AG10803 (cell line): ENCODE results near the gene MGAM2.

Experiments used
- DNase-seq: peaks from one replicate; pipeline ENCODE4 v3.0.0; 2010; ENCODE audit warnings: low read depth
- H3K4me3 ChIP-seq: 2 replicates; pipeline ENCODE4 v1.5.1; 2011; ENCODE audit warnings: mild to moderate bottlenecking, low read length, control low read depth
- TF ChIP-seq, protein P1 (sequence below): conservative IDR thresholded peaks from 2 replicates; pipeline ENCODE4 v1.5.1; 2011; ENCODE audit warnings: mild to moderate bottlenecking, low read length, control low read depth, inconsistent platforms

Gene MGAM2

DNA sequence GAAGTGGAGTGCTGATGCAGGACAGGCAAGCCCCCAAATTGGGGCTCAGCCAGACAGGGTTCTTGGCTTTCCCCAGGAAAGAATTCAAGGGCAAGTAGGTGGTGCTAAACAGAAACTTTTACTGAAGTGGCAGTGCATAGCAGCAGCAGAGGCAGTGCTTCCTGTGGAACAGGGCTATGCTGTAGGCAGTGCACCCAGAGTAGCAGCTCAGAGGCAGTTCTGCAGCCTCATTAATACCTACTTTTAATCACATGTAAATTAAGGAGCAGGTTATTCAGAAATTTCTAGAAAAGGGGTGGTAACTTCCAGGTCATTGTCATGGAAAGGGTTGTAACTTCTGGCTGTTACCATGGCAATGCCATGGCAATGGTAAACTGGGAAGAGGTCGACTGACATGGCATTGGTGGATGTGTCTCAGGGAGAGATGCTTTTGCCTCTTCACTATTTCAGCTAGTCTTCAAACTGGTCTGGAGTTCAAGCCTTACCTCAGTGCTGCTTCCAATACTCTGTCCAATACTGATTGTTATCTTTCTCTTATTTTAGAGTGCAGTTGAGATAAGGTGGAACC lies 117.1 kb downstream of the MGAM2 start:
- TF ChIP-seq, protein P1, sequence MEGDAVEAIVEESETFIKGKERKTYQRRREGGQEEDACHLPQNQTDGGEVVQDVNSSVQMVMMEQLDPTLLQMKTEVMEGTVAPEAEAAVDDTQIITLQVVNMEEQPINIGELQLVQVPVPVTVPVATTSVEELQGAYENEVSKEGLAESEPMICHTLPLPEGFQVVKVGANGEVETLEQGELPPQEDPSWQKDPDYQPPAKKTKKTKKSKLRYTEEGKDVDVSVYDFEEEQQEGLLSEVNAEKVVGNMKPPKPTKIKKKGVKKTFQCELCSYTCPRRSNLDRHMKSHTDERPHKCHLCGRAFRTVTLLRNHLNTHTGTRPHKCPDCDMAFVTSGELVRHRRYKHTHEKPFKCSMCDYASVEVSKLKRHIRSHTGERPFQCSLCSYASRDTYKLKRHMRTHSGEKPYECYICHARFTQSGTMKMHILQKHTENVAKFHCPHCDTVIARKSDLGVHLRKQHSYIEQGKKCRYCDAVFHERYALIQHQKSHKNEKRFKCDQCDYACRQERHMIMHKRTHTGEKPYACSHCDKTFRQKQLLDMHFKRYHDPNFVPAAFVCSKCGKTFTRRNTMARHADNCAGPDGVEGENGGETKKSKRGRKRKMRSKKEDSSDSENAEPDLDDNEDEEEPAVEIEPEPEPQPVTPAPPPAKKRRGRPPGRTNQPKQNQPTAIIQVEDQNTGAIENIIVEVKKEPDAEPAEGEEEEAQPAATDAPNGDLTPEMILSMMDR = no peak
- H3K4me3 ChIP-seq = no peak overlapping the region
- DNase-seq = no peak

DNA sequence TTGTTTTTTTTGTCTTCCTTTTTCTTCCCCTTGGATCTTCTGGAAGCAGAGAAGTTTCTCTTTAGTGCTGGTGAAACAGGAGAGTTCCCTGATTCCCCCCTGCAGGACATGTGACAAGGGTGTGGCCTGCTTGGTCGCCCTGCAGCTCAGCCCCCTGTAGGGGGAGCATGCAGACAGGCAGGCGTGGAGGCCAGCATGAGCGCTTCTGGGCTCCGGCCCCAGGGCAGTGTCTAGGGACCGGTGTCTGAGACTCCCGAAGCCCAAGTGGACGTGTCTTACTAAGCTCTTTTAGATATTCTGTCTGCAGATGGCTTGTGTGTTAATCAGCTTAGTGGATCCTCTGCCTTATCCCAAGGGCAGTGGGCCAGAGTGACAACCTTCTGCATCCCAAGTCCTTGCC lies 120.2 kb downstream of the MGAM2 start:
- no peak overlapping the region for H3K4me3 ChIP-seq
- TF ChIP-seq, protein P1 = no peak
- no peak for DNase-seq

DNA sequence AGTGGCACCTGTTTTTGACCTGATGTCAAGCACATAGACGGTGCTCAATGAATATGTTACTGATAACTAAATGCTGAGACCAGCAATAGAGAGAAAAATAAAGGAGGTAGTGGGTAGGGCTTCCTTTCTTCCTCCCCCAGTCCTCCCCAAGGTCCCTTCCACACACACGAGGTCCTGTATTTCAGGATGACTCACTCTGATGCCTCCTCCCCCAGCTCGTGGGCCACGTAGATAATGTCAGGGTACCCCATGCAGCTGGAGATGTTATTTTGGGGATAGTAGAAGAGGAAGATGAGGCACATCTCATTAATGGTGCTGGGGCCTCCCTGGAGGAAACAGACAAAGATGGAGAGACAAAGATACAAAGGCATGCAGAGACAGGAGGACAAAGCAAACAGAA lies 129.0 kb downstream of the MGAM2 start:
- TF ChIP-seq, protein P1 = no peak
- no peak for DNase-seq
- H3K4me3 ChIP-seq = no peak overlapping the region

DNA sequence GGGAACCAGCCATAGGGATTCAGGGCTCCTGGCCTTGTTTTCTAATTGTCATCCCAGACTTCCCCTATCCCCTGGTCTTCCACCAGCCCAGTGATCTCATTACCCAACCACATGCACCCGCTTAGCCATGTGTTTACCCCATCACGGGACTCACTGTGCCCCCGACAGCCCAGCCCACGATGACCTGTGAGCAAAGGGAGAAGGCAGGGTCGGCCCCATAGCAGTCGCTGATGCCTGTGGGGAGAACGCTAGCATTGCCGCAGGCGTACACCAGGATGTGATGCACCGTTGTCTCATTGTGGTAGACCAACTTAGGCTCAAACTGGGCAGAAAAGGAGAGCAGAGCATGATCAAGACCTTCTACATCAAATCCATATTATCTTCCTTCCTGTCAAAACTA lies 132.3 kb downstream of the MGAM2 start:
- no peak overlapping the region for H3K4me3 ChIP-seq
- TF ChIP-seq, protein P1 = no peak
- no peak for DNase-seq

DNA sequence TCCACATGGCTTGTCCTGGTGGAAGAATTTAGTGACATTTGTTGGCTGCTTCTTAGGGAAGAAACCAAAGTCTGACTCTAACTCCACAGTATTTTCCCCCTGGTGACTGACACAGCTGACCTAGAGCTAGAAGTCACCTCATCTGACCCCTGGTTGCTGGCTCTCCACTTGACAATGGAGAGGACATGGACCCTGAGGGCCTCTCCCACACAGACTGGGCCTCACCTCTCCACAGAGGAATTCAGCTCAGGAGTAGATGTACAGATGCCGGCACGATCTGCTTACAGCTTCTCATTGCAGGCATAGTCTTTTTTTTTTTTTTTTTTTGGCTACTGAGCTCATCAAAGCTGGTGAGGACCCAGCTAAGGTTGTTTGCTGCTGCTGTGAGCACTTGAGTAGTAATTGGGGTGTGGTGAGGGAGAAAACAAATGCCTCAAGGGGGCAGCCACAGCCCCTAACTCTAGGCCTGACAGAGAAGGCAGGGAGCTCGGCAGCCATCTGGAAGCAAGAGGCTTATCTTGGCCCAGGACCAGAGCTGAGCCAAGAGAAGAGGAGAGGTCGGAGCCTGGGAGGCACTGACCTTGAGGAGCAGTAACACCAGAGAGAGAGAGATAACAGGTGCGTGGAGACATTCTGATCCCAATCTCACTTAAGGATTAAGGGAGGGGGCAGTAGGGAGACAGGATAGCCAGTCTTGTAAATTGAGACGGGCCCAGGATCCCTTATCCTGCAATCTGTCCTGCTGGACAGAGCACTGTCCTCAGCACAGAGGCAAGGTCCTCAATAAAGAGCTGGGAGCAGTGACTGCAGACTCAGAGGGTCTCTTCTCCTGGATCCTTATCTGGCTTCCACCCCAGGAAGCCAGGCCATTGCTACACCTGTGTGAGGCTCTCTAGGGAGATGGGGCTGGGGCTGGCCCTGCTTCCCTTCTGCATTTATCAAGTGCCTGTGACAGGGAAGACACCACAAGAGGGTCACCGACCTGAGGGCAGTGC lies 136.9 kb downstream of the MGAM2 start:
- H3K4me3 ChIP-seq = no peak overlapping the region
- DNase-seq = no peak
- TF ChIP-seq, protein P1 = no peak

DNA sequence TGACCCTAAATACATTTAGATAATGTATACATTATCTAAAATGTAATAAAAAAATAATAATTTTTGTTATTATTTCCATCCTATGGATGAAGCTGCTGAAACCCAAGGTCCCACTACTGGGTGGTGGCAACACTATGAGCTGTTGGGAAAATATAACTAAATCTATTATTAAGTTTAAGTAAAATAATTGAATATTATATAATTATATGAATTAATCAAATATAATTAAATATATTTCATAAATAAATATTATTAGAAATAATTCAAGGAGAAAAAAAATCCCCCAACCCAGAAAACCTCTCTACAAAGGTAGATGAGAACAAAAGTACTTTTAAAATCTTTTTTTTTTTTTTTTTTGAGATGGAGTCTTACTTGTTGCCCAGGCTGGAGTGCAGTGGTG lies 138.4 kb downstream of the MGAM2 start:
- TF ChIP-seq, protein P1 = no peak
- no peak for DNase-seq
- H3K4me3 ChIP-seq = no peak overlapping the region

DNA sequence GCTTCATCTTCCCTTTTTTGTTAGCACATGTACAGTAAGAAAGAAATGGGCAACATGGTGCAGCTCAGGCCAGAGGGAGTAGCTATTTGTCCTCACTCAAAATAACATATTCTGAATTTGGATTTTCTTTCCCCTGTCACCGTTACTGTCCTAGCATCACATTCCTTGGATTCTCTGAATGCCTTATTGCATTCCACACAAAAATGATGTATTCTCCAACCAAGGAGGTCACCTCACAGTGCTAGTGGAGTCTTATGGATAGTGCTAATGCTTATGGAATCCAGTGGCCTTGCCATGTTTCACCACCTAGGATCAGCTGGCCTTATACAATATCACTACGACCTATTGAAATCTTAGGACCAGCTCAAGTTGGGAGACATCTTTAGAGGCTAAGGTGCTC lies 139.2 kb downstream of the MGAM2 start:
- TF ChIP-seq, protein P1 = no peak
- DNase-seq = no peak
- no peak overlapping the region for H3K4me3 ChIP-seq
